C1 segment of cervical spinal cord (tissue), 14 donors: ENCODE measurements around the gene PHKB.
A peak's percentile ranks its signal among the peaks of the same experiment; 100 is the strongest.
"Not testable (repeated sequence)": the region's sequence is repeated elsewhere in the genome, so short reads cannot be mapped to it uniquely, and the experiment has no call there.

ENCODE experiments used
- DNase-seq, 14 donors: peaks; one replicate each; lab custom pipeline; 2025; lab: John Stamatoyannopoulos, UW

Gene PHKB

DNA sequence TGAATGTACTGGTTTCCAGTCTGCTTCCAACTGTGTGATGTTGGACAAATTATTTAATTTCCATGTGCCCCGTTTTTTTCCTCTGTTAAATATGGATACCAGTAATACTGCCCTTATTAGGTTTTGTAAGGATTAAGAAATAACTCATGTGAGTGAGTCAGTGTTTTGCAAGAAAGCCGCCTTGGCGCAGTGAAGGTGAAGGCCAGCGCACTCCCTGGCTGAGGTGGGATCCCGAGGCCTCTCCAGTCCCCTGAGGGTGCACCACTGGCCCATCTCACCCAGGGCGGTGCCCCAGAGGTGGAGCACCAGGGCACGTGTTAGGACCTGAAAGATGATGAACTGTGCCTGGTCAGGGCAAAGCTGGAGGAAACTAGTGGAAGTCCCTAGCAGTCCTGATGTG lies 43.5 kb downstream of the PHKB start:
- no peak for DNase-seq

DNA sequence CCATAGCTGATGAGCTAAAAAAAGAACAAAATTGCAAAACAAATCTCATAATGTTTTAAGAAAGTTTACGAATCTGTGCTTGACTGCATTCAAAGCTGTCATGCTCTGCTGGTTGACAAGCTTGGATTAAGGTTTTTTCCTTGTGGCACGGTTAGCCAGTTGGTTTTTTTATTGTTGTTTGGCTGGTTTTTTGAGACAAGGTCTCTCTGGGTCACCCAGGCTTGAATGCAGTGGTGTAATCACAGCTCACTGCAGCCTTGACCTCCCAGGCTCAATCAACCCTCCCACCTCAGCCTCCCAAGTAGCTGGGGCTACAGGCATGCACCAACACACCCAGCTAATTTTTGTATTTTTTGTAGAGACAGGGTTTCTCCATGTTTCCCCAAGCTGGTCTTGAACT lies 45.7 kb downstream of the PHKB start:
- no peak for DNase-seq

DNA sequence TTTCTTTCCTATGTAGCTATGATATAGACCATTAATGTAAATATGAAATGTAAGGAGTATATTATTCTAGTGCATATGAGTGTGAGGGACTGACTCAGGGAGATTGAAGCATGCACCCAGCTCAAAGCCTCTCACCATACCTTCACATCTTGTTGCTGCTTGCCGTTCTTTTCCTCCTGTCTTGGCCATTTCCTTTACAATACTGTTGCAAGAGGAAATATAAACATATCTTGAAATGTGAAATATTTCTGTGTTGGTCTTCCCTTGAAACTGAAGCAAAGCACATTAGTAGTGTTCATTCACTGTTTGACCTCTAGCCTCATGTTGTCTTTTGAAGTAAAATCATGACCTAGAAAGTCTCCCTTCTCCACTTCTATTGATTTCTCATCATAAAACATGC lies 46.6 kb downstream of the PHKB start:
- no peak for DNase-seq

DNA sequence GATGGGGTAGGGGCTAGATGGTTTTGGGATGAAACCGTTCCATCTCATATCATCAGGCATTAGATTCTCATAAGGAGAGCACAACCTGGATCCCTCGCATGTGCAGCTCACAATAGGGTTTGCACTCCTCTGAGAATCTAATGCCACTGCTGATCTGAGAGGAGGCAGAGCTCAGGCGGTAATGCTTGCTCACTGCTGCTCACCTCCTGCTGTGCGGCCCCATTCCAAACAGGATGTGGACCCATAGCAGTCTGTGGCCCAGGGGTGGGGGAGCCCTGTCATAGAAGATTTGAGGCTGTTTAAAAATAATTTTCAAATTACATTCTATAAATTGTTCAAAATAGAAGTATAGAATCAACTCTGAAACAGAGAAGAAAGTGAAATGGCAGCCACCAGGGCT lies 50.8 kb downstream of the PHKB start:
- no peak for DNase-seq

DNA sequence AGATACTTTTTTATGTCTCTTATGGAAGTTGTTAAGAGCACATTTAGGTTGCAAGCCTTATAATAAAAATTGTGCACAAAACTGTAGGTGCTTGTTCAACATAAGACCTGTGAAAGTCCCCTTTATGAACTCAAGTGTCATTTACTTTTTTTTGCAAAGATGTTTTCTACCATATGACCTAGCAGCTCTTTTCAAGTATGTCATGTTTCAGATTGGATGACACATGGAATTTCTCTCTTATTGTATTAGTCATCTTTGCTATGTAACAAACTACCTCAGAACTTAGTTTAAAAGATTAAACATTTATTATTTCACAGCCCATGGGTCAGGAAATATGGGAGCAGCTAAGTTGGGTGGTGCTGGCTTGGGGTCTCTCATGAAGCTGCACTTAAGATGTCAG lies 57.9 kb downstream of the PHKB start:
- DNase-seq = no peak

DNA sequence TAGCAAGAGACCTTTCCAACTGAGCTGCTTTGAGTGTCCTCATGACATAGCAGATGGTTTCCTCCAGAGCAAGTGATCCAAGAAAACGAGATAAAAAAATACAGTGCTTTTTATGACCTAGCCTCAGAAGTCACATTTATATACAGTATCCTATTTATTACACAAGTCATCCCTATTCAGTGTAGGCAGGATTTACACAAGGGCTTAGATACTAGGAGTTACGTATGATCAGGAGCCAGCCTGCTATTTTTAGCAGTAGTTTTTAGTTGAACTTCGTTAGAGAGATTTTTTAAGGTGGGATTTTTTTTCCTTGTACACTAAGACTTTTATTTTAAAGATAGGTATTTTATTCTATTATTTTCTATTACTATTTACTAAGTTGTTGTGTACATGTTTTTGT lies 58.4 kb downstream of the PHKB start:
- DNase-seq = no peak

DNA sequence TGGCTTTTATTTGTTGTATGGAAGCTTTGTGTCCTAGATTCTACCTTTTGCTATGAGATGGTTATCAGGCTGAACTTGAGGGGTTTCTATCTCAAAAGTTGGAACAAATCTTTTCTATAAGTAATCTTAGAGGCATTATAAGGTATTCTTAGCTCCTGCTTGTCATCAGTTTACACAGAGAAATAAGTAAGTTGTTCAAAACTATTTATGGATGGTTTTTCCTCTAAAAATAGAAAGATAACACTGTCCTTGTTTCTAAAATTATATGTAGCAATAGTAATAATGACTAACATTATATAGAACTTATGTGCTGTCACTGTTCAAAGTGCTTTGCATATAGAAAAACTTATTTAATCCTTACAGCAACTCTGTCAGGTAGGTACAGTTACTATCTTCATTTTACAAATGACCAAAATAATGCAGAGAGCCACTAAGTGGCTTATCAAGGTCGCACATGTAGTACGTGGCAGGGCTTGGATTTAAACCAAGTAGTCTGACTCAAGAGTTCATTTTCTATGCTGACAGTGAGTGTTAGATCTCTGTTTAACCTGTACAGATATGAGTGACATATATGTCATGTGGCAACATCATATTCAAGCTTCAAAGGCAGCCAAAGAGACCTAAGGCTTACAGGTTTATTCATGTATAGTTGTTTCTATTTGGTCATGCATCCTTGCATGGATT lies 59.0 kb downstream of the PHKB start:
- DNase-seq = no peak

DNA sequence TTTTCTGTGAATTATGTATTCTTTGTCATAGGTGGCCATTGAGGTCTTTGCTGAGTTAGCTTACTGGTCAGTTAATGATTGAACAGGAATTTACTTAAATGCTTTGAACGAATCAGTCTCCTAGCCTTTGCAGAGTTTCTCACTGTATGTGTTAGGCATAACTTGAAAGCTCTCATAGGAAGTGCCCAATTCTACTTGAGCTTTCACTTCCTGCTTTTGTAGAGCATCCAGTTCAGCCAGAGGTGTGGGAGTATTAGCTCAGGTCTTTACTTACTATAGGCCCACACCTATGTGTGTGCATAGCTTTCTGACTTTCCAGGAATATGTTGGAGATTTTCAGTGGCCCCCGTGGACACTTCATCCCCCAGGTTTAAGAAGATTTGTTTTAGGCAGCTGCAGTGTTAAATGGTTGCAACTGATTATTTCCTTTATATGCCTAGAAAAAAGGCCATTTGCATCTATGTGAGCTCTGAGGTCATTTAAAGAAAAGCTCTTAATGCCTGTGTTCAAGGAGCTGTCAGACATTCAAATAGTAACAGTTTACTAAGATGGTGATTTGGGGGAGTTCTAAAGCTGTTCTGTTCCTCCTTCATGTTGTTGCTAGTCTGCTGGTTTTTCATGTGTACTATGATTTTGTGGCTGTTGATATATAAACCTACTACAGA lies 62.3 kb downstream of the PHKB start:
- DNase-seq = no peak

DNA sequence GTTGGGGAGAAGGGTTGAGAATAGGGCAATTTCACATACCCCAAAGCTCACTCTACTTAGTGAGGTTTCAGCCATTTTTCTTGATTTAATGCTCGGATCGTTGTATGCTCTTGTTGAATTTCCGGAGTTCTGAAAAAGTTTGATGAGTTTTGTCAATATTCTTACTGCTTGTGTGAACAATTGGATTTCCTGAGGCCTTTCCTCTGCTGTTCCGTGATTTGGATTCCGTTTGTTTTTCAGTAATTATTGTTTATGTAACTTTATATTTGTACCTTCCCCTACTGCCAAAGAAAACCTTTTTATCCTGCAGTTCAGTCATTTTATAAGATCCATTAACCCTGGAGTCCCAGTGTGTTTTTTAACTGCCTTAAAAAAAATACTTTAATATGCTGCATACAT lies 62.9 kb downstream of the PHKB start:
- DNase-seq = no peak

DNA sequence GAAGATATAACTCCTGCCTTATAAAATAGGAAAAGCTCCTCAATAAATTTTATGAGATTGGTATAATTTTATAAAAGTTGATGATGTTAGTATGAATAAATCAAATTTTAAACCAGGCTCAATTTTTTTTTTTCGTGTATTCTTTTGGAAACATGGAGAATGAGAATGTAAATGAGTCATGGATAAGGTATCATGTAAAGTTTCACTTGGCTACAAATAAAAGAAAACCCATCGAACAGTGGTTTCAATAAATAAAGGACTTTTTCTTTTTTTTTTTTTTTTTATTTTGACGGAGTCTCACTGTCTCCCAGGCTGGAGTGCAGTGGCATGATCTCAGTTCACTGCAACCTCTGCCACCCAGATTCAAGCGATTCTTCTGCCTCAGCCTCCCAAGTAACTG lies 67.3 kb downstream of the PHKB start:
- no peak for DNase-seq

DNA sequence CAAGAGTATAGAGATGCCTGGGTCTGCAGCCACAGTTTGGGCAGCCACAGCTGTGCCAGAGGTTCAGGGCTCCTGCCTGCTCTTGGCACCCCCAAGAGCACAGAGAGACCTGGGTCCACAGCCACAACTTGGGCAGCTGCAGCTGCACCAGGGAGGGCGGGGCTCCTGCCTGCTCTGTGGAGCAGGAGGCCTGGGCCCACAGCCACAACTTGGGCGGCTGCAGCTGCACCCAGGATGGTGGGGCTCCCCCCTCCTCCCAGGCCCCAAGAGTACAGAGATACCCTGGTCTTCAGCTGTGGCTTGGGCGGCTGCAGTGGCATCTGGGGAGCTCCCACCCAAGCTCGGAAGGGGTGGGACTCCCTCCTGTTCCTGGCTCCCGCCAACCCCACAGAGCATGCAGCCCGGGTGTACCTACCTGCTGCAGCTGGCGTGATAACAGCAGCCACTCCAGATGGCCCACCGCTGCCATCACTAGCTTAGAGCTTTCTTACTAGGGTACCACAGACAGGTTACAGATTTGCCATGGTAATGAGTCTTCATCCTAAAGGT lies 72.7 kb downstream of the PHKB start:
- DNase-seq = no peak

DNA sequence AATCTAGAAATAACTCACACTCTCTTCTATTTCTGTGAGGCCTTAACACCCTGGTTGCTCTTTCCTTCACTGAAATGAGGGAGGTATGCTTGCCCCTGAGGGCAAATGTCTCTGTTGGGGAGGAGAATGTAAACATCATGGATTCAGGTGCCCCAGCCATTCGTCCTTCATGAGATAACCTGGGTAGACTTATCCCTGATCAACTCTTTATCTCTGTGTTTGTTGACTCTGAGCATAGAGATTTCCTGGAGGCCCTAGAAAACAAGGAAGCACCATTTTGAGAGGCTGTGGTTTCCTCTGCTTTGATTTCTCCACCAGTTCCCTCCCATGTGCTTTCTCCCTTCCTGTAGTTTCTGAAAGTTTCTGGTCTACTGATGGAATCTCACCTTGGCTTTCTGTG lies 77.3 kb downstream of the PHKB start:
- DNase-seq = no peak

DNA sequence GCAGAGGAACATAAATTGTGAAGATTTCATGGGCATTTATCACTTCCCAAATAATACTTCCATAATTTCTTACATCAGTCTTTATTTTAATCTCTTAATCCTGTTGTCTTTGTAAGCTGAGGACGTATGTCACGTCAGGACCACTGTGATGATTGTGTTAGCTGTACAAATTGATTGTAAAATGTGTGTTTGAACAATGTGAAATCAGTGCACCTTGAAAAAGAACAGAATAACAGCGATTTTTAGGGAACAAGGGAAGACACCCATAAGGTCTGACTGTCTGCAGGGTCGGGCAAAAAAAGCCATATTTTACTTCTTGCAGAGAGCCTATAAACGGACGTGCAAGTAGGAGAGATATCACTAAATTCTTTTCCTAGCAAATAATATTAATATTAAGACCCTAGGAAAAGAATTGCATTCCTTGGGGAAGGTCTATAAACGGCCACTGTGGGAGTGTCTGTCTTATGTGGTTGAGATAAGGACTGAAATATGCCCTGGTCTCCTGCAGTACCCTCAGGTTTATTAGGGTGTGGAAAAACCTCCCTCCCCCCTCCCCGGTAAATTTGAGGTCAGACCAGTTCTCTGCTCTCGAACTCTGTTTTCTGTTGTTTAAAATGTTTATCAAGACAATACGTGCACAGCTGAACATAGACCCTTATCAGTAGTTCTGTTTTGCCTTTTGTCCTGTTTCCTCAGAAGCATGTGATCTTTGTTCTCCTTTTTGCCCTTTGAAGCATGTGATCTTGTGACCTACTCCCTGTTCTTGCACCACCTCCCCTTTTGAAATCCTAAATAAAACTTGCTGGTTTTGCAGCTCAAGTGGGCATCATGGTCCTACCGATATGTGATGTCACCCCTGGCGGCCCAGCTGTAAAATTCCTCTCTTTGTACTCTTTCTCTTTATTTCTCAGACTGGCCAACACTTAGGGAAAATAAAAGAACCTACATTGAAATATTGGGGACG lies 78.9 kb downstream of the PHKB start:
- DNase-seq = not testable (repeated sequence)

DNA sequence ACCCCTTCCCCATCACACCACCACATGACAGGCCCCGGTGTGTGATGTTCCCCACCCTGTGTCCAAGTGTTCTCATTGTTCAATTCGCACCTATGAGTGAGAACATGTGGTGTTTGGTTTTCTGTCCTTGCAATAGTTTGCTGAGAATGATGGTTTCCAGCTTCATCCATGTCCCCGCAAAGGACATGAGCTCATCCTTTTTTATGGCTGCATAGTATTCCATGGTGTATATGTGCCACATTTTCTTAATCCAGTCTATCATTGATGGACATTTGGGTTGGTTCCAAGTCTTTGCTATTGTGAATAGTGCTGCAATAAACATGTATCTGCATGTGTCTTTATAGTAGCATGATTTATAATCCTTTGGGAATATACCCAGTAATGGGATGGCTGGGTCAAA lies 80.0 kb downstream of the PHKB start:
- not testable (repeated sequence) for DNase-seq

DNA sequence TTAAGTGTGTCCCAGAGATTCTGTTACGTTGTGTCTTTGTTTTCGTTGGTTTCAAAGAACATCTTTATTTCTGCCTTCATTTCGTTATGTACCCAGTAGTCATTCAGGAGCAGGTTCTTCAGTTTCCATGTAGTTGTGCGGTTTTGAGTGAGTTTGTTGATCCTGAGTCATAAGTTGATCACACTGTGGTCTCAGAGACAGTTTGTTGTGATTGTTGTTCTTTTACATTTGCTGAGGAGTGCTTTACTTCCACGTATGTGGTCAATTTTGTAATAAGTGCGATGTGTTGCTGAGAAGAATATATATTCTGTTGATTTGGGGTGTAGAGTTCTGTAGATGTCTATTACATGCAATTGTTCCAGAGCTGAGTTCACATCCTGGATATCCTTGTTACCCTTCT lies 83.1 kb downstream of the PHKB start:
- DNase-seq = not testable (repeated sequence)

DNA sequence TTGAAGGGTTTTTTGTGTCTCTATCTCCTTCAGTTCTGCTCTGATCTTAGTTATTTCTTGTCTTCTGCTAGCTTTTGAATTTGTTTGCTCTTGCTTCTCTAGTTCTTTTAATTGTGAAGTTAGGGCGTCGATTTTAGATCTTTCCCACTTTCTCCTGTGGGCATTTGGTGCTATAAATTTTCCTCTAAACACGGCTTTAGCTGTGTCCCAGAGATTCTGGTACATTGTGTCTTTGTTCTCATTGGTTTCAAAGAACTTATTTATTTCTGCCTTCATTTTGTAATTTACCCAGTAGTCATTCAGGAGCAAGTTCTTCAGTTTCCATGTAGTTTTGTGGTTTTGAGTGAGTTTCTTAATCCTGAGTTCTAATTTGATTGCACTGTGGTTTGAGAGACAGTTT lies 90.1 kb downstream of the PHKB start:
- not testable (repeated sequence) for DNase-seq

DNA sequence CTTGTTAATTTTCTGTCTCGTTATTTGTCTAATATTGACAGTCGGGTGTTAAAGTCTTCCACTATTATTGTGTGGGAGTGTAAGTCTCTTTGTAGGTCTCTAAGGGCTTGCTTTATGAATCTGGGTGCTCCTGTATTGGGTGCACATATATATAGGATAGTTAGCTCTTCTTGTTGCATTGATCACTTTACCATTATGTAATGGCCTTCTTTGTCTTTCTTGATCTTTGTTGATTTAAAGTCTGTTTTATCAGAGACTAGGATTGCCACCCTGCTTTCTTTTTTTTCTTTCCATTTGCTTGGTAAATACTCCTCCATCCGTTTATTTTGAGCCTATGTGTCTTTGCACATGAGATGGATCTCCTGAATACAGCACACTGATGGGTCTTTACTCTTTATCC lies 90.6 kb downstream of the PHKB start:
- not testable (repeated sequence) for DNase-seq

DNA sequence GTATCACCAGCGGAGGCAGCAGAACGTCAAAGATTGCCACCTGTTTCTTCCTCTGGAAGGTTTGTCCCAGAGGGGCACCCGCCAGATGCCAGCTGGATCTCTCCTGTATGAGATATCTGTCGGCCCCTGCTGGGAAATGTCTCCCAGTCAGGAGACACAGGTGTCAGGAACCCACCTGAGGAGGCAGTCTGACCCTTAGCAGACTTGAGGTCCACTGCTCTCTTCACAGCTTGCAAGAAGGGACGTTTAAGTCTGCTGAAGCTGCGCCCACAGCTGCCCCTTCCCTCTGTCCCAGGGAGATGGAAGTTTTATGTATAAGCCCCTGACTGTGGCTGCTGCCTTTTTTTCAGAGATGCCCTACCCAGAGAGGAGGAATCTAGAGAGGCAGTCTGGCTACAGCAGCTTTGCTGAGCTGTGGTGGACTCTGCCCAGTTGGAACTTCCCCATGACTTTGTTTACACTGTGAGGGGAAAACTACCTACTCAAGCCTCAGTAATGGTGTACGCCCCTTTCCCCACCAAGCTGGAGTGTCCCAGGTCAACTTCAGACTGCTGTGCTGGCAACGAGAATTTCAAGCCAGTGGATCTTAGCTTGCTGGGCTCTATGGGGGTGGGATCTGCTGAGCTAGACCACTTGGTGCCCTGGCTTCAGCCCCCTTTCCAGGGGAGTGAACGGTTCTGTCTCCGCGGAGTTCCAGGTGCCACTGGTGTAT lies 92.9 kb downstream of the PHKB start:
- no peak for DNase-seq

DNA sequence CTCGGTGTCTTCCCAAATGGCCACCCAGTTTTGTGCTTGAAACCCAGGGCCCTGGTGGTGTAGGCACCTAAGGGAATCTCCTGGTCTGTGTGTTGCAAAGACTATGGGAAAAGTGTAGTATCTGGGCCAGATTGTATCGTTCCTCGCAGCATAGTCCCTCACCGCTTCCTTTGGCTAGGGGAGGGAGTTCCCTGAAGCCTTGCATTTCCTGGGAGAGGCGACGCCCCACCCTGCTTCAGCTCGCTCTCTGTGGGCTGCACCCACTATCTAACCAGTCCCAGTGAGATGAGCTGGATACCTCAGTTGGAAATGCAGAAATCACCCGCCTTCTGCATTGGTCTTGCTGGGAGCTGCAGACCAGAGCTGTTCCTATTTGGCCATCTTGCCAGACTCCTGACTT lies 93.5 kb downstream of the PHKB start:
- DNase-seq = not testable (repeated sequence)

DNA sequence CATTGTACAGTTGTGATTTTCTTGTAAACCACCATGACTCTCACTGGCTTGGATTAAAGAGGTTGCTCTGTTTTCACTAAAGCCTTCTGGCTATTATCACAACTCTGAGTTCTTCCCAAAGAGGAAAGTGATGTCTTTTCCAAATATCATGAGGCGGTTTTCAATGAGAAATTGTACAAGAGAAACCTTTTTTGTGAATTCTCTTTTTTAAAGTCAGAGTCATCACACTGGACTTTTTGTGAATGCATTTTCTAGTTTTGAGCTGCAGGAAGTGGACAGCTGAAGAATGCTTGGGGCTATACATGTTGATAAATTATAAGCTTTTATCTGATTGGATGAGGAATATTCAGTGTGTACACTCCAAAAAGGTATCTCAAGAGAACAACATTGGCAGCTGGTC lies 100.2 kb downstream of the PHKB start:
- no peak for DNase-seq

DNA sequence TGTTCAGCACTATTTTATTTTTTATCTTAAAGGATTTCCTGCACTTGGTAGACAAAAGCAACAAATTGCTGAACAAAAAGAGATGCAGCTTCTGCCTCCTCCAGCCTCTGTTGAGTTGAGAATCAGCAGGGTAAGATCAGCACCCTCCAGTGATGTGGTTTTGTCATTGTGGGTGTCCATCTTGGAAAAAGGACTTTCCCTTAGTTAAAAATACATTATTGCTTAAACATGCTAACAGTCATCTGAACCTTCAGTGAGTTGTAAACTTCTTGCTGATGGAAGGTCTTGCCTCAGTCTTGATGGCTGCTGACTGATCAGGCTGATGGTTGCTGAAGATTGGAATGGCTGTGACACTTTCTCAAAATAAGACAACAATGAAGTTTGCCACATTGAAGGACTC lies 101.2 kb downstream of the PHKB start:
- DNase-seq = no peak

DNA sequence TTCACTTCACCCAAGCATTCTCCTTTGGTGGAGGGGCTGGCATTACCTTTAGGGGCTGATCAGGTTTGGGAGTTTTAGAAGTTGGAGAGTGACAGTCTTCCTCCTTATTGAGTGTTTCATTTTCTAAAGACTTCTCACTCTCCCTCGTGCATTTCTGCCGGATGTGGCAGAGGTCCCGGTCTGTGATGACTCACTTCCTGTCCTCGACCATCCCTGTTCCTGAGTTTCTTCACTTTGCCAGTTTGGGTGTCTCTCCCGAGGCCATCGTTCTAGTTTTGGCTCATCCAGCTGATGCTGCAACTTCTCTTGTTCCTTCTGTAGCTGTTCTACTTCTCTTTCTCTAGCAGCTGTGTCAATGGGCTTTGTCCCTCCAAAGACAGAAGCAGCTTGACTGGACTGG lies 104.3 kb downstream of the PHKB start:
- DNase-seq = peak in 7 of 14 donors; percentile 1 to 28 (median 6)
